K562 (cell line): ENCODE results near the gene GBP1. TPM values are rescaled to one million over a fixed set of nuclear protein-coding genes. Genes with fewer than 3 reads are reported as not detected.
"Not testable (repeated sequence)": the region's sequence is repeated elsewhere in the genome, so short reads cannot be mapped to it uniquely, and the experiment has no call there.

ENCODE experiments used
- ATAC-seq: fragments of 200-7000 bp; cut with Tn5 transposase; 3 replicates; pipeline ENCODE4 v1.9.1; 2020; ENCODE audit warnings: moderate library complexity
- BruUV-seq: library from RNA; stranded (reverse); fragments of 400-500 nt; replicated peaks from 2 replicates; lab custom pipeline; 2021; lab: Mats Ljungman, UMichigan
- CTCF ChIA-PET: fragments of 300-600 bp; formaldehyde crosslinking; extraction: SDS; loops from one replicate; lab custom pipeline; 2021; ENCODE audit warnings: low intra/inter-chr PET ratio; lab: Yijun Ruan, JAX
- POLR2A ChIA-PET: fragments of 300-600, 350-650 bp; sonication (Branson Sonifier 250); formaldehyde crosslinking; extraction: SDS; loops from one replicate; lab custom pipeline; 2021; ENCODE audit warnings: antibody characterized with exemption, inconsistent platforms; lab: Yijun Ruan, JAX
- DNase-seq, 4 experiments: peaks; one replicate each; pipeline versions ENCODE4 v3.0.0 to v3.0.0-alpha.2; 2011 to 2018; ENCODE audit warnings: low spot score in 3 of 4, mixed read lengths in 3 of 4; ENCODE audit errors: extremely low read depth in 1 of 4
- FAIRE-seq: peaks from 2 replicates; lab custom pipeline; 2011; peaks lifted over from hg19 to GRCh38; lab: Jason Lieb, UNC
- H2AFZ ChIP-seq: 2 replicates; pipeline ENCODE4 v1.6.0; 2011; ENCODE audit warnings: low read depth, low read length, control low read depth, inconsistent platforms
- H3K27ac ChIP-seq: fragments of 200-600 bp; 3 replicates; pipeline ENCODE4 v1.8.0; 2011; ENCODE audit warnings: low read depth, mild to moderate bottlenecking, control low read depth, inconsistent platforms, low read length, moderate library complexity, mixed read lengths; ENCODE audit errors: extremely low read depth
- H3K27me3 ChIP-seq, 2 experiments: fragments of 300-600 bp in 1 of 2; 2 replicates in 1 of 2; 3 replicates in 1 of 2; pipeline versions ENCODE4 v1.6.0 to v1.8.0; 2011; ENCODE audit warnings: inconsistent platforms in 2 of 2, low read length in 2 of 2, mild to moderate bottlenecking in 1 of 2, mixed read lengths in 1 of 2, moderate library complexity in 1 of 2; ENCODE audit not compliant: control insufficient read depth in 2 of 2, insufficient read depth in 2 of 2
- H3K36me3 ChIP-seq: fragments of 300-600 bp; 3 replicates; pipeline ENCODE4 v1.8.0; 2011; ENCODE audit warnings: mild to moderate bottlenecking, low read length, inconsistent platforms; ENCODE audit not compliant: control insufficient read depth, insufficient read depth
- H3K4me1 ChIP-seq, 2 experiments: fragments of 200-600 bp in 1 of 2; replicated peaks in 1 of 2; 2 replicates in 1 of 2; 3 replicates in 1 of 2; pipeline versions ENCODE4 v1.5.1 to v1.8.0; 2011; ENCODE audit warnings: inconsistent platforms in 2 of 2, low read length in 2 of 2, mild to moderate bottlenecking in 1 of 2, mixed read lengths in 1 of 2, moderate library complexity in 1 of 2; ENCODE audit not compliant: control insufficient read depth in 2 of 2, insufficient read depth in 2 of 2
- H3K4me2 ChIP-seq: 2 replicates; pipeline ENCODE4 v1.6.1; 2011; ENCODE audit warnings: low read length, control low read depth, inconsistent platforms, mixed read lengths; ENCODE audit not compliant: insufficient read depth
- H3K4me3 ChIP-seq: fragments of 200-600 bp; sonication (generic), shearing (Covaris generic); 2 replicates; pipeline ENCODE4 v1.5.1; 2016; ENCODE audit warnings: control low read depth, inconsistent platforms
- H3K79me2 ChIP-seq: fragments of 200-600 bp; 3 replicates; pipeline ENCODE4 v1.8.0; 2011; ENCODE audit warnings: low read length, inconsistent platforms; ENCODE audit not compliant: control insufficient read depth, insufficient read depth
- H3K9ac ChIP-seq, 2 experiments: 2 replicates each; pipeline versions ENCODE4 v1.6.0 to v1.6.1; 2011; ENCODE audit warnings: low read depth in 2 of 2, low read length in 2 of 2, control low read depth in 1 of 2, inconsistent platforms in 1 of 2, mild to moderate bottlenecking in 1 of 2, mixed read lengths in 1 of 2; ENCODE audit not compliant: insufficient read depth in 1 of 2
- H3K9me1 ChIP-seq: one replicate; pipeline ENCODE4 v1.6.0; 2011; ENCODE audit warnings: inconsistent platforms, mild to moderate bottlenecking, low read length, moderate library complexity; ENCODE audit not compliant: control insufficient read depth, insufficient read depth
- H3K9me3 ChIP-seq: replicated peaks from 2 replicates; pipeline ENCODE4 v1.5.1; 2011; ENCODE audit warnings: low read depth, low read length, inconsistent platforms; ENCODE audit not compliant: control insufficient read depth, insufficient read depth
- H4K20me1 ChIP-seq: replicated peaks from 2 replicates; pipeline ENCODE4 v1.6.1; 2011; ENCODE audit warnings: low read length, inconsistent platforms, mixed read lengths; ENCODE audit not compliant: control insufficient read depth, insufficient read depth
- BCL6 ChIP-seq: fragments of 250-450 bp; sonication (Bioruptor Pico); IDR thresholded peaks from 2 replicates; pipeline ENCODE4 v1.4.0; 2020
- C11orf30 ChIP-seq: fragments of 450-650 bp; IDR thresholded peaks from 2 replicates; pipeline ENCODE4 v1.6.1; 2016; ENCODE audit warnings: low read depth, mild to moderate bottlenecking
- EHMT2 ChIP-seq: fragments of 450-650 bp; IDR thresholded peaks from 2 replicates; pipeline ENCODE4 v1.6.1; 2018; ENCODE audit warnings: antibody characterized with exemption
- MAFG ChIP-seq: fragments of 450-650 bp; conservative IDR thresholded peaks from 2 replicates; pipeline ENCODE4 v1.6.1; 2016; ENCODE audit warnings: missing genetic modification characterization, missing compliant biosample characterization
- MED1 ChIP-seq: sonication (generic); formaldehyde crosslinking; IDR thresholded peaks from 2 replicates; pipeline ENCODE4 v1.8.1; 2023; ENCODE audit warnings: missing genetic modification reagents, borderline replicate concordance
- MTA3 ChIP-seq: fragments of 450-650 bp; formaldehyde crosslinking; IDR thresholded peaks from 2 replicates; pipeline ENCODE4 v1.6.1; 2017; ENCODE audit warnings: mild to moderate bottlenecking, borderline replicate concordance
- ZNF217 ChIP-seq: sonication (generic); formaldehyde crosslinking; IDR thresholded peaks from 2 replicates; pipeline ENCODE4 v1.8.0; 2022; ENCODE audit warnings: mild to moderate bottlenecking, missing genetic modification reagents
- ZNF316 ChIP-seq: fragments of 450-650 bp; IDR thresholded peaks from 2 replicates; pipeline ENCODE4 v1.6.1; 2016
- WGBS: fragments of 100-300 bp; shearing (Covaris generic); methylation state at CpG from one replicate; pipeline ENCODE4 v1.1.6; 2016; ENCODE audit warnings: low coverage, mixed read lengths; ENCODE audit not compliant: insufficient coverage; ENCODE audit errors: missing lambda C conversion rate; 5-methylcytosine and 5-hydroxymethylcytosine counted together
- in situ Hi-C: fragments of 300-500 bp; cut with MboI; formaldehyde crosslinking; loops from 4 replicates; pipeline ENCODE4 v1.15.0; 2018; ENCODE audit warnings: inconsistent platforms, mixed read lengths
- intact Hi-C: fragments of 100-400 bp; cut with micrococcal nuclease; formaldehyde crosslinking; loops from 2 replicates; pipeline ENCODE4 v1.14.2; 2022
- polyA plus RNA-seq, 8 experiments: library from polyadenylated mRNA; depleted of rRNA in 4 of 8; stranded (reverse) in 5 of 8; unstranded in 3 of 8; fragments of >200 nt; fragmentation: Nextera tagmentation in 2 of 8; fragmentation: Illumina TruSeq in 1 of 8; extraction: Ambion mirVana in 2 of 8; extraction: Trizol in 1 of 8; gene quantifications; 2 replicates each; pipeline versions ENCODE4 v1.2.1 to v1.2.3, GENCODE V29; 2011 to 2014; ENCODE audit warnings: inconsistent platforms in 1 of 8, missing spikeins in 1 of 8
- total RNA-seq, 7 experiments: library from RNA; depleted of rRNA in 6 of 7; stranded (reverse); fragments of >200 nt in 6 of 7; fragmentation: Illumina TruSeq in 2 of 7; extraction: Trizol in 2 of 7; gene quantifications; 2 replicates each; pipeline versions ENCODE4 v1.2.1 to v1.2.3, GENCODE V29; 2011 to 2021; ENCODE audit warnings: low replicate concordance in 1 of 7

Gene GBP1
- total and polyA plus RNA-seq, 9 of the 15 experiments (the other 6 are each of a cell fraction or from before 2014, with no cell fraction given), result not detected

DNA sequence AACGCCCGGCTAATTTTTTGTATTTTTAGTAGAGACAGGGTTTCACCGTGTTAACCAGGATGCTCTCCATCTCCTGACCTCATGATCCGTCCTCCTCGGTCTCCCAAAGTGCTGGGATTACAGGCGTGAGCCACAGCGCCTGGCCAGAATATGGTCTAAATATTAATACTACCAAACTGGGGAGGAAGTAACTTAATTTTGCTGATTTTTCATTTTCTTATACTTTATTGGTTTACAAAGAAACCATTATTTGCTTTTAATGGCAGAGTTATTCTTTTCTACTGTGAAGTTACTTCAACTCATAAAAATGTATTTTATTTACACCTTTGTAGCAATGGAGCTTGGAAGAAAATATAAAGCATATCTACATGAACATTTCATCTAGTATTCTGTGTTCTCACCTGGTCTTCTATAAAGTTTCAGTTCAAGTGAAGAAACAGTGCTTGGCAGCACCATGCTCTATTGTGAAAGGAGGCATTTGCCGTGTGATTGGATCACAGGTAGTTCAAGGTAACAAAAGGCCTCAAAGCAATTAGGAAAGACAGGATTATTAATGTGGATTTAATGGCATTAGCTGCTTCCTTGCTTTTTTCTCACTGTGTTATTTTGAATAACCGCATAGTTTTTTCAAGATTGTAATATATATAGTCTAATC is 13.6 kb downstream of the GBP1 start:
- 21% methylated on average over 8 of the region's 9 CpGs for WGBS
- DNase-seq (no peak), ATAC-seq (no peak), FAIRE-seq (no peak)
- POLR2A ChIA-PET, result interaction anchor here (0.9 to 1.2 kb wide), 3 partner anchors 12 to 32 kb away, joined by 3 to 4 read pairs (median 3); no protein-coding TSS in a partner anchor
- no peaks in the 10 kb centered on the region for H3K9me3 ChIP-seq
- H3K9ac ChIP-seq, result no peak overlapping the region
- peaks cover 0 to 4% of the 10 kb centered on the region in 2 experiments; a peak in 1 of 5 replicates for H3K4me1 ChIP-seq
- H2AFZ ChIP-seq, result no peak overlapping the region
- no peak overlapping the region for H3K4me3 ChIP-seq
- H3K27ac ChIP-seq, result no peak overlapping the region
- in situ Hi-C loops (no loop called here), intact Hi-C loops (no loop called here)
- H3K27me3 ChIP-seq, result peaks cover 5% of the 10 kb centered on the region in 2 experiments; a peak in 3 of 5 replicates
- no peaks in the 10 kb centered on the region for H4K20me1 ChIP-seq
- TF ChIP-seq MTA3 (no peak), ZNF316 (peak; percentile 80), C11orf30 (peak; percentile 74), BCL6 (CRISPR knock-in tag) (no peak), MAFG (tag) (0 out of 2 replicates have a peak, but pooled peaks have one; percentile 33)
- CTCF ChIA-PET, result no interaction called here
- H3K79me2 ChIP-seq, result no peaks in the 10 kb centered on the region
- no peaks in the 10 kb centered on the region for H3K36me3 ChIP-seq
- BruUV-seq, result no TSS peak
- H3K4me2 ChIP-seq, result no peak overlapping the region
- H3K9me1 ChIP-seq, result no peaks in the 10 kb centered on the region

- Histone ChIP-seq H3K4me2 (peak overlapping the region; percentile 63), H3K4me1 (peaks cover 0 to 4% of the 10 kb centered on the region in 2 experiments; a peak in 1 of 5 replicates), H3K79me2 (no peaks in the 10 kb centered on the region), H3K36me3 (no peaks in the 10 kb centered on the region), H3K9me1 (no peaks in the 10 kb centered on the region), H3K4me3 (no peak overlapping the region), H3K9me3 (no peaks in the 10 kb centered on the region), H3K9ac (peak overlapping the region in 1 of 2 experiments; percentile 35; a peak in 1 of 4 replicates), H4K20me1 (no peaks in the 10 kb centered on the region), H3K27ac (no peak overlapping the region), H3K27me3 (peaks cover 3 to 5% of the 10 kb centered on the region in 2 experiments; a peak in 3 of 5 replicates), H2AFZ (peak overlapping the region; percentile 74; the same call in 1 of the 2 replicates)
- ATAC-seq (peak; percentile 66), DNase-seq (no peak), FAIRE-seq (no peak)
- BruUV-seq, result no TSS peak
- WGBS, result 18% methylated on average over 11 of the region's 11 CpGs
- in situ Hi-C loops (no loop called here), intact Hi-C loops (no loop called here)
- ChIA-PET CTCF (no interaction called here), POLR2A (interaction anchor here (0.6 to 1.2 kb wide), 4 partner anchors 13 to 943 kb away, joined by 3 to 4 read pairs (median 4); no protein-coding TSS in a partner anchor)
- TF ChIP-seq ZNF217 (no peak), EHMT2 (no peak), MED1 (CRISPR knock-in tag) (no peak)
These were observed 14.4 kb downstream of the GBP1 start for GRCh38 chr1:89050649-89051033.

DNA sequence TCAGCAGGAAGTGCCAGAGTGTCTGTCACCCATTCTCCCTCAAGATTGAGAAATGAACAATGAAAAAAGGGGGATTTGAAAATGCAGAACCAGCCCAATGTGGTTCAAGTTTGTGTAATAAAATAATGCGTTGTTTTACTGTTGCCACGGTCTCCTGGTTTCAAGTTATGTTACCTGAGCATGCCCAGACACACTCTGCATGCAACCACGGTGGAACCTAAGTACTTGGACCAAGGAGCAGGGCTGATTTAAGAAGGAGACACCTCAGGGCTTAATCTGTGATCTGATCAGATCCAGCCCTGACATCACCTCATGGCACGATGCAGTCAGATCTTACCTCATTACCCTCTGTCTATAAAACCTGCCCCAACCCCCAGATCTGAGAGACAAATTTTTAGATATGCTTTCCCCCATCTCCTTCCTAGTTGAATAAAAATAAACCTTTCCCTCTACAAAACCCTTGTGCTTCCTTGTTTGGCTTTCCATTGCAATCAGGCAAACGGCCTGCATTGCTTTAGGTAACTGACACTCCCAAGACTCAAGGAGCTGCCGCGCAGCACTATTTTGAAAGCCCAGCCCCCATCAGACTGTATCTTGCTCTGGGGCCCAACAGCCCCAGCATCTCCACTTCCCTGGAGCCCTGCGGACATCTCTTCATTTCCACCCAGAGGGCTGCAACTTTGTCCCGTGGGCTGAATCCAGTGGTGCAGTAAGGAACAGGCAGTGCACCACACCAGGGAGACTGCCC is 14.9 kb downstream of the GBP1 start:
- H3K27me3 ChIP-seq, BruUV-seq, H3K4me3 ChIP-seq, FAIRE-seq, H3K79me2 ChIP-seq, H3K27ac ChIP-seq, H3K9me1 ChIP-seq, H4K20me1 ChIP-seq, in situ Hi-C loops, H3K4me1 ChIP-seq, H3K36me3 ChIP-seq, DNase-seq, CTCF ChIA-PET, intact Hi-C loops, H3K9me3 ChIP-seq: not testable (repeated sequence)
- Histone ChIP-seq H3K4me2 (0 out of 2 replicates have a peak overlapping the region, but pooled peaks have one; percentile 63), H2AFZ (peak overlapping the region; percentile 74; the same call in 1 of the 2 replicates), H3K9ac (peak overlapping the region in 1 of 2 experiments; percentile 35; a peak in 1 of 4 replicates)
- WGBS, result 2% methylated on average over 9 of the region's 9 CpGs
- POLR2A ChIA-PET, result interaction anchor here (0.9 to 1.2 kb wide), 2 partner anchors 29 to 33 kb away, joined by 3 read pairs; no protein-coding TSS in a partner anchor
- ATAC-seq, result peak; percentile 48
